IPS-NIHi7 (cell line): ENCODE measurements around the gene OR6X1.

Experiments
- DNase-seq: peaks from one replicate; pipeline ENCODE4 v3.0.0; 2012; ENCODE audit warnings: mixed read lengths; ENCODE audit errors: extremely low spot score

Gene OR6X1

GRCh38 chr11:123754101-123754568, at the start of gene OR6X1:
Gene OR6X1, minus strand, starts transcription at chr11:123754518. Its CDS starts 0 bp downstream, at chr11:123754518.
- DNase-seq, result no peak

- no peak for DNase-seq
These were observed 47.4 kb upstream of the OR6X1 start for GRCh38 chr11:123801765-123802164.

DNA sequence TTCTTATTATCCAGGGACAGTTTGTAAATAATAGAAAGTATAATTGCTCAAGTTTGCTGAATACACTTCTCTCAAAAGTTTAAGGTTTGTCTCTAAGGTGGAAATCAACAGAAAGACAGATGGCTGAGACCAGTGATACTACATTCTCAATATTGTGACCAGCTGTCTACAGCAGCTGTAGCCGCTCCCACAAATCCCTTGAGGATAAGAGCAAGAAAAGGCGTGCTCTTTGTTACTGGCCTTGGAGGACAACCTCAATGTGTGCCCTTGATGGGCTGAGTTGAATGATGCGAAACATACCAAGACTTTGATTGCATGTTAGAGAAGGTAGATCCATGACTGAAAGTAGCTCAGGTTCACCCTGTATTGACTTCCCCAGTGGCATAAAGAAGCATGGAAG, 45.7 kb upstream of the OR6X1 start:
- DNase-seq, result no peak

- DNase-seq, result no peak
These were observed 45.1 kb upstream of the OR6X1 start for GRCh38 chr11:123799438-123799837.

DNA sequence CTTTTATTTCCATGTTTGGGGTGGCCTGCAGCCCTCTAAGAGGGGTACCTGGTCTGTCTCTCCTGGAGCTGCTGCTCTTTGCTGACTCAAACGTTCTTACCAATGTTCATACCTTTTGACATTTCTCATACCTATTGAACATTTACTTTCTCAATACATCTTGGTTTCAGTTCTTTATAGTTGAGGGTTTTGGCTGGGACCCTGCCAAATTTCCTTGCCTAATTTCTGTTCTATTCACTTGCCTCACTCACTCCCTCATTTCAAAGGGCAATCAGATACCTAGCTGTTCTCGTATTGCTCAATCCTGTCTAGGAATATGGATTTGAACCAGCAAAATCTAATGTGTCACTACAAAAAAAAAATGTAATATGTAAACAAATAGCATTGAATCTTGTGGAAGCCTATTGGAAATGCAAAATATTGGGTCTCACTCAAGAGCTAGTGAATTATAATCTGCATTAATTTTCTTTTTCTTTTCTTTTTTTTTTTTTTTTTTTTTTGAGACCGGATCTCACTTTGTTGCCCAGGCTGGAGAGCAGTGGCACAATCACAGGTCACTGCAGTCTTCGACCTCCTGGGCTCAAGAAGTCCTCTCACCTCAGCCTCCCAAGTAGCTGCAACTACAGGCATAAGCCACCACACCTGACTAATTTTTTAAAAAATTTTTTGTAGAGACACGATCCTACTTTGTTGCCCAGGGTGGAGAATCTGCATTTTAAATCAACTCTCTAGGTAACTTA, 44.4 kb upstream of the OR6X1 start:
- DNase-seq, result no peak

DNA sequence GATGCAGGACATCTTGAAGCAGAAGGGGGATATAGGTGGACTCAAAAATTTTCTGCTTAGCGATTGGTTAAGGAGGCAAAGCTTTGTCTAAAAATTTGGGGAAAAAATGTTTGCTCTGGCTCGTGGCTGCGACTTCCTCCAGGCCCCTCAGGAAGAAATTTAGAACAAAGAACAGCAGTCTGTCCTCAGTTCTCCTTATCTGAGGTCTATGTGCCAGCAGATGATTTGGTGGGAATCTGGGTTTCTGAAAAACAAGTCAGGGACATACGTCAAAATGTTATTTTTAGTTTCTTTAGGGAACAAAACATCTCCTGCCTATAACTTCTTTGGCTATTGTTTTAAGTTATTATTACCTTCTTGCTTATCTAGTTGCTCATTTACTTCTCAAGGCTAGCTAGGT, 43.8 kb upstream of the OR6X1 start:
- no peak for DNase-seq

GRCh38 chr11:123797541-123797940, 43.2 kb upstream of the OR6X1 start:
- no peak for DNase-seq

GRCh38 chr11:123797114-123797513, 42.8 kb upstream of the OR6X1 start:
- DNase-seq, result no peak

- no peak for DNase-seq
These were observed 41.9 kb upstream of the OR6X1 start for GRCh38 chr11:123796226-123796625.

- no peak for DNase-seq
These were observed 29.2 kb upstream of the OR6X1 start for GRCh38 chr11:123783536-123783935.

DNA sequence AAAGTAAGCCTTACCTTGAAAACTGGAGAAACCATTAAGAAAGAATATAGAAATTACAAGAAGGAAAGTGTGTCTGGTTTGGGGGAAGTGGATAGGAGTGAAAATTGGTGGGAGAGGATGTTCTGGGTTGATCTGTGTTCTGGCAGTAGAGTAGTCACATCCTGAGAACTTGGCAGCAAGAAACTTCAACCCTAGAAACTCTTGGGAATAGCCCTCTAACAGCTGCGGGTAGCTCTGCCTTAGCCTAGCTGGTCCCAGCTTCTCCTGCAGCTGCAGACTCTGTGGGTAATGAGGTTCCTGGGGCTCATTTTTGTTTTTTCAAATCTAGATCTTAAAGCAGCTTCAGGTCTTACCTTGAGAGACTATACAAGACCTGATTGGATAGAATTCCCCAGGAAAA, 24.2 kb upstream of the OR6X1 start:
- no peak for DNase-seq

DNA sequence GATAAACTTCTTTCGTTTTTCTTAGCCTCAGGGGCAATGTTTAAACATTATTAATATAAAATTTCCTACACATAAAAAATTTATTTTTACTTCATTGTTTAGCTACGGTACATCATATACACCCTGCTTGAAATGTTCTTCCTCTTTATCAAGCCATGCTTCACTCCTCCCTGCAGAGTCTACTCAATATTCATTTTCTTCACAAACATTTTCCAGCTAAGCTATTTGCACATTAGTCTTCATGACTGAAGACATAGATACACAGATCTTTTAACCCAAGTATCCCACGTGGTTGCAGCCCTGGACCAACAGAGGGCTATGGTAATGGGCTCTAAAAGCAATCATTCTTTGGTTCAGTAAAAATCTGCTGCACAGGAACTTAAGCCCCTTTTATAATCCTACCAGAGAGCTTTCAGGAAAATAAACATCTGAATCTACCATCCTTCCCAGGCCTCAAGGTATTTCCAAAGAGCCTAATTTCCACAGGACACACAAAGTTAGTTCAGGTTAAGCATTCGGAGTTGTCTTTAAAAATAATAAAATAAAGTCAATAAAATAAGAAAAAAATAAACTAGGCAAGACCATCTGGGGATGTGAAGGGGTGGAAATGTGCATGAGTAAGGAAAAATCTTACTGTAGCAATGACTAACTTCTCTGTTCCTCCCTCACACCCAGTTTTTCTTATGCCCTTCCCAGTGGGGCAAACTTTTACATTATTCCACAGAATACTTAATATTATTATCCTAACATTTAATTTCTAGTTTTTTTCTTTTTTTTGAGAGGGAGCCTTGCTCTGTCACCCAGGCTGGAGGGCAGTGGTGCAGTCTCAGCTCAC, 21.6 kb upstream of the OR6X1 start:
- no peak for DNase-seq

- DNase-seq, result peak; percentile 60
These were observed 21.0 kb upstream of the OR6X1 start for GRCh38 chr11:123775289-123775688.

DNA sequence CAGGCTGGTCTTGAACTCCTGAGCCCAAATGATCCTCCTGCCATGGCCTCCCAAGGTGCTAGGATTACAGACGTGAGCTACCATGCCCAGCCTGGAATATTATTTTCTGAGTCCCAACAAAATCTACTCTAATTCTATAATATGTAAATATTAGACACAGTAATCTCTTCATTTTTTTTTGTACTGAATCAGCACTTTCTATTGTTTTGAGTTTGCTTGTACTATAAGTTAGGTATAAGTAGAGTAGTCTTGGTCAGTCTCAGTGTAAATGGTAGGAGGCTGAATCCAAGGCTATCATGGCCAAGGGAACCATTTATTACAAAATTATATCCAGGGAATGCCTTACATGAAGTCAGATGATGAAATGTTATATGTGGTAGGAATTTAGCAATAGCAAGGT, 19.6 kb upstream of the OR6X1 start:
- DNase-seq, result no peak

- no peak for DNase-seq
These were observed 18.7 kb upstream of the OR6X1 start for GRCh38 chr11:123773026-123773425.

DNA sequence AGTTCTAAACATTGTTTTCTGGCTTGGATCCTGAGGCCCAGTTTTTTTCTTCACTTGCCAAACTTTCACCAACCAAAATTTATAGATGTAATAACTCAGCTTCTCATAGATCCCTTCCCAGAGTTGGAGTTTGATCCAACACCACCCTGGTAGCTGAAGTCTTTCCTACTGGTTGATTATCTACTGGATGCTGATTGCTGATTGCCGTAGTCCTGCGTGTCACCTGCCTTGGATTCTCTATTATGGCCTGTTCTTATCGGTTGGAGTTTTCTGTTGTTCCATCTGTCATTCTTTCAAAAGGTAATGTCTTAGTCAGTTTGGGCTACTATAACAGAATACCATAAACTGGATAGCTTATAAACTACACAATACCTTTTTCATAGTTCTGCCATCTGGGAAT, 17.3 kb upstream of the OR6X1 start:
- DNase-seq, result no peak

GRCh38 chr11:123770712-123771111, 16.4 kb upstream of the OR6X1 start:
- DNase-seq, result no peak

DNA sequence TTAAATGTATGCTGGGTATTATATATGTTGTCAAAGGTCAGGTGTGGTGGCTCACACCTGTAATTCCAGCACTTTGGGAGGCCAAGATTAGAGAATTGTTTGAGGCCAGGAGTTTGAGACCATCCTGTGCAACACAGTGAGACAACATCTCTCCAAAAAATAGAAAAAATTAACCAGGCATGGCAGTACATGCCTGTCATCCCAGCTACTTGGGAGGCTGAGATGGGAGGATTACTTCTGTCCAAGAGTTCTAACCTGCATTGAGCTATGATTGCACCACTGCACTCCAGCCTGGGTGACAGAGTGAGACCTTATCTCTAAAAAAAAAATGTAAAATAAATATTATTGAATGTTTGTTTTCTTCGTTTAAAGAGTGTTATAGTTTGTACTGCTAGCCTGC, 11.3 kb upstream of the OR6X1 start:
- no peak for DNase-seq

DNA sequence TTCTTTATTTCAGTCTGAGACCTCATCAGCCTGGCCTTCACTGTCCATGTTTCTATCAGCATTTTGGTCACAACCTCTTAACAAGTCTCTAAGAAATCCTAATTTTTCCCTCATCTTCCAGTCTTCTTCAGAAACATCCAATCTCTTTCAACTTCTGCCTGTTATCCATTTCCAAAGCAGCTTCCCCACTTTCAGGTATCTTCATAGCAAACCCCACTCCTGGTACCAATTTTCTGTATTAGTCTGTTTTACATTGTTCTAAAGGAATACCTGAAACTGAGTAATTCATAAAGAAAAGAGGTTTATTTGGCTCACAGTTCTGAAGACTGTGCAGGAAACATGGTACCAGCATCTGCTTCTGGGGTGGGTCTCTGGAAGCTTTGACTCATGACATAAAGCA, 8.1 kb upstream of the OR6X1 start:
- no peak for DNase-seq

DNA sequence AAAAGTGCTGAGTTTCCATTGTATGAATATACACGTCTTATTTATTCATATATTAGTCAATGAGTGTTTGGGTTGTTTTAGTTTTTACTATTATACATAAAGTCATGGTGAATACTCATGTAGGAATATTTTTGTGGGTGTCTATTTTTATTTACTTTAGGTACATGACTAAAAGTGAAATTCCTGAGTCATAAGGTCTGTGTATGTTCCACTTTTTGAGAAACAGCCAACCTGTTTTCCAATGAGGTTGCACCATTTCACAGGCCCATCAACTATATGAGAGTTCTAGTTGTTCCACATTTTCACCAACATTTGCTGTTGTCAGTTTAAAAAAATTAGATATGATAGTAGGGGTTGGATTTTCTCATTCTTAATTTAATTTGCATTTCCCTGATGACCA, 6.6 kb upstream of the OR6X1 start:
- no peak for DNase-seq

DNA sequence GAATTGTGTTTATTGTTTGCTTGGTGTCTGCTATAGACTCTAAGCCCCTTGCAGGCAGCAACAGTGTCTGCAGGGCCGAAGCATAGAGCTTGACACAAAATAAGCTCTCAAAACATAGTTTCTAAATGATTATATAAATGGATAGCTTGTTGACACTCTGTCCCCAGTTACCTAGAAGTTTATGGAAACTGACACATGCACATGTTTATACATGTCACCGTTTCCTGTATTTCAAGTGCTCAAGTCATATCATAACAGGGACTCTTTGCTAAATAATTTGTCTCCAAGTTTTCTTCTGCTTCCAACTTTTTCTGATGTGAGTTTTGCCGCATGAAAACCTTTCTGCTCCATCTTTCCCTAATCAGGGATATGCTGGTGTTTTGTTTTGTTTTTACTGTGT, 3.7 kb upstream of the OR6X1 start:
- DNase-seq, result no peak

DNA sequence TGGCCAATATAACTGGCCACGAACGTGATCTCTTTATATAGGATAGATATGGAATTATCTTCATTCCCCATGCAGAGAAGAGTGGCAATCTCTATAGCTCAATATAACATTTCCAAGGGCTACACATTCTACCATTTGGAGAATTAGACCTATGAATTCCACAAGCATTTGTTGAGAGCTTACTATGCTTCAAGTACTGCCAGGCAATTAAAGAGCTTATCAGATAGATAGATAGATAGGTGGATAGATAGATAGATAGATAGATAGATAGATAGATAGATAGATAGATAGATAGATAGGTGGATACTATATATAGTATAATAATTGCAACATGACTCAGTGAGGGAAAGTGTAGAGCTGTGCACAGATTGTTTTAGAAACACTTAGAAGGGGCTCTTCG, 1.5 kb upstream of the OR6X1 start:
- DNase-seq, result no peak

- no peak for DNase-seq
These were observed 1.0 kb upstream of the OR6X1 start for GRCh38 chr11:123755344-123755743.
